Prostate gland (tissue), 2 donors: ENCODE results near the gene EPC1.

ENCODE experiments used
- POLR2A ChIP-seq: fragments of 450-650 bp; IDR thresholded peaks from one replicate; pipeline ENCODE4 v1.6.1; 2016; ENCODE audit warnings: antibody characterized with exemption, mild to moderate bottlenecking
- TF ChIP-seq, protein P1 (sequence below), 4 experiments: fragments of 200-600 bp in 2 of 4; fragments of 450-650 bp in 2 of 4; sonication (generic) in 2 of 4; IDR thresholded peaks; 1 replicate in 3 of 4; 2 replicates in 1 of 4; pipeline ENCODE4 v1.5.1; 2016 to 2019; ENCODE audit warnings: antibody characterized with exemption in 4 of 4, mild to moderate bottlenecking in 2 of 4, moderate library complexity in 2 of 4

GRCh38 chr10:32308027-32308603 is 38.8 kb downstream of the EPC1 start:
- no peak for TF ChIP-seq POLR2A
- TF ChIP-seq, protein P1, sequence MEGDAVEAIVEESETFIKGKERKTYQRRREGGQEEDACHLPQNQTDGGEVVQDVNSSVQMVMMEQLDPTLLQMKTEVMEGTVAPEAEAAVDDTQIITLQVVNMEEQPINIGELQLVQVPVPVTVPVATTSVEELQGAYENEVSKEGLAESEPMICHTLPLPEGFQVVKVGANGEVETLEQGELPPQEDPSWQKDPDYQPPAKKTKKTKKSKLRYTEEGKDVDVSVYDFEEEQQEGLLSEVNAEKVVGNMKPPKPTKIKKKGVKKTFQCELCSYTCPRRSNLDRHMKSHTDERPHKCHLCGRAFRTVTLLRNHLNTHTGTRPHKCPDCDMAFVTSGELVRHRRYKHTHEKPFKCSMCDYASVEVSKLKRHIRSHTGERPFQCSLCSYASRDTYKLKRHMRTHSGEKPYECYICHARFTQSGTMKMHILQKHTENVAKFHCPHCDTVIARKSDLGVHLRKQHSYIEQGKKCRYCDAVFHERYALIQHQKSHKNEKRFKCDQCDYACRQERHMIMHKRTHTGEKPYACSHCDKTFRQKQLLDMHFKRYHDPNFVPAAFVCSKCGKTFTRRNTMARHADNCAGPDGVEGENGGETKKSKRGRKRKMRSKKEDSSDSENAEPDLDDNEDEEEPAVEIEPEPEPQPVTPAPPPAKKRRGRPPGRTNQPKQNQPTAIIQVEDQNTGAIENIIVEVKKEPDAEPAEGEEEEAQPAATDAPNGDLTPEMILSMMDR (IDR thresholded peaks at IDR 0.05), result no peak
